K562 (cell line): ENCODE measurements around the gene ANKFN1.

ENCODE experiments used
- CEBPB ChIP-seq: fragments of 450-650 bp; IDR thresholded peaks from 2 replicates; pipeline ENCODE4 v1.6.1; 2016; ENCODE audit warnings: missing genetic modification characterization, missing compliant biosample characterization
- CTCF ChIP-seq, 3 experiments: IDR thresholded peaks in 2 of 3; conservative IDR thresholded peaks in 1 of 3; 2 replicates each; pipeline ENCODE4 v1.5.1; 2011 to 2012; ENCODE audit warnings: low read length in 3 of 3, mild to moderate bottlenecking in 3 of 3, control low read depth in 2 of 3, improper control_type of control experiment in 1 of 3, inconsistent platforms in 1 of 3, low read depth in 1 of 3, mixed read lengths in 1 of 3, moderate library complexity in 1 of 3; ENCODE audit not compliant: insufficient read depth in 2 of 3
- FOXJ2 ChIP-seq: fragments of 200-800 bp; sonication (Bioruptor generic); IDR thresholded peaks from 2 replicates; pipeline ENCODE4 v1.6.1; 2016; ENCODE audit warnings: missing genetic modification characterization, missing compliant biosample characterization
- MAFK ChIP-seq: IDR thresholded peaks from 2 replicates; pipeline ENCODE4 v1.6.1; 2011; ENCODE audit warnings: low read length, improper control_type of control experiment
- NR3C1 ChIP-seq: sonication (generic); formaldehyde crosslinking; IDR thresholded peaks from 2 replicates; pipeline ENCODE4 v1.8.1; 2022; ENCODE audit warnings: missing genetic modification reagents
- TAF9B ChIP-seq: fragments of 450-650 bp; IDR thresholded peaks from 2 replicates; pipeline ENCODE4 v1.6.1; 2018; ENCODE audit warnings: mild to moderate bottlenecking; ENCODE audit not compliant: partially characterized antibody
- ZFP1 ChIP-seq: fragments of 450-650 bp; formaldehyde crosslinking; IDR thresholded peaks from 2 replicates; pipeline ENCODE4 v1.4.0; 2020; ENCODE audit warnings: mild to moderate bottlenecking, mixed read lengths
- ZNF449 ChIP-seq: fragments of 250-450 bp; sonication (Bioruptor Pico); IDR thresholded peaks from 2 replicates; pipeline ENCODE4 v1.8.0; 2022; ENCODE audit warnings: moderate library complexity, mild to moderate bottlenecking, inconsistent platforms

- TF ChIP-seq ZNF449 (CRISPR knock-in tag) (no peak), TAF9B (no peak), FOXJ2 (no peak), ZFP1 (CRISPR knock-in tag) (no peak), NR3C1 (no peak), MAFK (no peak), CTCF (IDR thresholded peaks at IDR 0.05 in 2 of 3, conservative IDR thresholded peaks at IDR 0.05 in 1 of 3; ENCODE audit: insufficient read depth in 2 of 3, low read depth in 1 of 3, low read length in 3 of 3) (no peak), CEBPB (tag) (no peak)
These were observed 42.7 kb upstream of the ANKFN1 start for GRCh38 chr17:56110463-56111135.
